Femur (tissue), 1 donor: ENCODE measurements around the gene SPACDR.
A peak's percentile ranks its signal among the peaks of the same experiment; 100 is the strongest.
"Not testable (repeated sequence)": the region's sequence is repeated elsewhere in the genome, so short reads cannot be mapped to it uniquely, and the experiment has no call there.

ENCODE experiments used
- DNase-seq: peaks from one replicate; pipeline ENCODE4 v3.0.0-alpha.2; 2017

Gene SPACDR, protein sequence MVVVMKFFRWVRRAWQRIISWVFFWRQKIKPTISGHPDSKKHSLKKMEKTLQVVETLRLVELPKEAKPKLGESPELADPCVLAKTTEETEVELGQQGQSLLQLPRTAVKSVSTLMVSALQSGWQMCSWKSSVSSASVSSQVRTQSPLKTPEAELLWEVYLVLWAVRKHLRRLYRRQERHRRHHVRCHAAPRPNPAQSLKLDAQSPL

DNA sequence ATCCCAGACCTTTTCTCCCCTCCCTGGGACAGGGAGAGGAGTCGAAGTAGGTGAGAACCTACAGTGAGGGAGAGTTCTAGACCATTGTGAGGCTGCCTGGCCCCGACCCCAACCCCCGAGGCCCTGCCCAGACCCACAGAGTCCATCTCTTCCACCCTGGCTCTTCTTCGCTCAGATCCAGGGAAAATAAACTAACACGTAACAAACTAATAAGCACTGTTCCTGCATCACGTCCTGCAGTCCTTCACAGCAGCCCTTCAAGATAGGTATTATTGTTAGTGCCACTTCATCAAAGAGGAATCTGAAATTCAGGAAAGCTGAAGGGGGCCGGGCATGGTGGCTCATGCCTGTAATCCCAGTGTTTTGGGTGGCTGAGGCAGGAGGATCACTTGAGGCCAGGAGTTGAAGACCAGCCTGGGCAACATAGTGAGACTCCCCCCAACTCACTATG lies at the start of gene SPACDR:
Gene SPACDR, minus strand, starts transcription at position 51 of the 451 bp plus-strand sequence. CDS start 235 bp downstream, outside the sequence.
- no peak for DNase-seq

DNA sequence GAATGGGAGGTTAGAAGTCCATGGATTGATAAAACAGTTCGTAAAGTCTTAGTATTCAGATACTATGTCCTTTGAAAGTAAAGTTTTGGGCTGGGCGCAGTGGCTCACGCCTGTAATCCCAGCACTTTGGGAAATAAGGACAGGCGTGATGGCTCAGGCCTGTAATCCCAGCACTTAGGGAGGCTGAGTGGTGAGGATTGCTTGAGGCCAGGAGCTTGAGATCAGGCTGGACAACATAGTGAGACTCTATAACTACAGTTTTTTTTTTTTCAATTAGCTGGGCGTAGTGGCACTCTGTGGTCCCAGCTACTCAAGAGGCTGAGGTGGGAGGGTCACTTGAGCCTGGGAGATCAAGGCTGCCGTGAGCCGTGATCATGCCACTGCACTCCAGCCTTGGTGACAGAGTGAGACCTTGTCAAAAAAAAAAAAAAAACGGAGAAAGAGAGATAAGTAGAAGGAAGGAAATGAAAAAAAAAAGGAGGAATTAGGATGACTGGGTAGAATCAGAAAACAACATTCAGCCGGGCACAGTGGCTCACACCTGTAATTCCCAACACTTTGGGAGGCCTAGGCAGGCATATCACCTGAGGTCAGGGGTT lies 49.3 kb upstream of the SPACDR start:
- DNase-seq: no peak

DNA sequence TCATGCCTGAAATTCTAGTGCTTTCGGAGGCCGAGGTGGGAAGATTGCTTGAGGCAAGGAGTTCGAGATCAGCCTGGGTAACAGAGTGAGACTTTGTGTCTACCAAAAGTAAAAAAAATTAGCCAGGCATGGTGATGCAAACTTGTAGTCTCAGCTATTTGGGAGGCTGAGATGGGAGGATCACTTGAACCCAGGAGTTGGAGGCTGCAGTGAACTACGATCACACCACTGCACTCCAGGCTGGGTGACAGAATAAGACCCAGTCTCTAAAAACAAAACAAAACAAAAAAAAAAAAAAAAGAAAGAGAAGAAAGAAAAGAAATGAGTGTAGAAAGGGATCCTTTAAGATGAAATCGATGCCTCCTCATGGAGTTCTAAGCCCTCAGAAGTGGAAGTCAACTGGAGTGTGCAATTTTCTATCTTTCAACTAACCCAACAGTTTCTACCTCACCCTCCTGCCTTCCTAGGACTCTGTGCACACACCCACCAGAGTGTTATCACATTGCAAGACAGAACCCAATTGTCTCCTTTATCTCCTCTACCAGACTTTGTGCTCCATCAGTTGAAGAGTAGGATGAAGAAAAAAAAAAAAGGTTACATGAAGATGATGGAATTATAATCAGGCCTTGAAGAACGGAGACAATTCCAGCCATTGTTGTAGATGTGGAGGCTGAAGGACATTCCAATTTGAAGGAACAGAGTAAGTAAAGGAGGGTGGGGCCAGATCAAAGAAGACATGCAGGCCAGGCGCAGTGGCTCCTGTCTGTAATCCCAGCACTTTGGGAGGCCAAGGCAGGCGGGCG lies 46.6 kb upstream of the SPACDR start:
- DNase-seq: no peak

DNA sequence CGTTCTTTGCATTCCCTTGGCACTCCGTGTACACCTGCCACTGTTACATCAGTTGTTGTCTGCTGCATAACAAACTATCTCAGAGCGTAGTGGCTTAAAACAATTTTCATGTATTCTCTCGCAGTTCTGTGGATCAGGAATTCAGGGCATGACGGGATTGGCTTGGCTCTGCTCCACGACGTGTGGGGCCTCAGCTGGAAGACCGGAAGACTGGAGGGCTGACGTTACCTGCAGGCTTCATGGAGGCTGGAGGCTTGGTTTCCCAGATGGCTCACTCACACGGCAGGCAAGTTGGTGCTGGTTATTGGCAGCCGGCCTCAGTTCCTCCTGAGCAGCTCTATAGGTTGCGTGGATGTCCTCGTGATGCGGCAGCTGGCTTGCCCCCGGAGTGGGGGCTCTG lies 45.2 kb upstream of the SPACDR start:
- DNase-seq: peak; percentile 59

DNA sequence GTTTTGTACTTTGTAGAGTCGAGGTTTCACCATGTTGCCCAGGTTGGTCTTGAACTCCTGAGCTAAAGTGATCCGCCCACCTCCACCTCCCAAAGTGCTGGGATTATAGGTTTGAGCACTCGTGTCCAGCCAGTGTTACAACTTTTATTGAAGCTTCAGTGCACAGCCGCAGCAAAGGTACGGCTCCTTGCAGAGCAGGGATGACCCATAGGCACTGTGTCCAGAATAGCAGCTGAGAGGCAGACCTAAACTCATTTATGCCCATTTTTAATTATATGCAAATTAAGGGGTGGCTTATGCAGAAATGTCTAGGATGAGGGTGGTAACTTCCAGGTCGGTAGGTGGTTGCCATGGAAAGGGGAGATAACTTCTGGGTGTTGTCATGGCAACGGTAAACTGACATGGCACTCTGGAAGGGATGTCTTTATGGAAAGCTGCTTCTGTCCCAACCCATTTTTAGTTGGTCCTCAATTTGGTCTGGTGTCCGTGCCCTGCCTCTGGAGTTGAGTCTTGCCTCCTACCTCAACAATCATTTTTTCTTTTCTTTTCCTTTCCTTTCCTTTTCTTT lies 42.4 kb upstream of the SPACDR start:
- no peak for DNase-seq

DNA sequence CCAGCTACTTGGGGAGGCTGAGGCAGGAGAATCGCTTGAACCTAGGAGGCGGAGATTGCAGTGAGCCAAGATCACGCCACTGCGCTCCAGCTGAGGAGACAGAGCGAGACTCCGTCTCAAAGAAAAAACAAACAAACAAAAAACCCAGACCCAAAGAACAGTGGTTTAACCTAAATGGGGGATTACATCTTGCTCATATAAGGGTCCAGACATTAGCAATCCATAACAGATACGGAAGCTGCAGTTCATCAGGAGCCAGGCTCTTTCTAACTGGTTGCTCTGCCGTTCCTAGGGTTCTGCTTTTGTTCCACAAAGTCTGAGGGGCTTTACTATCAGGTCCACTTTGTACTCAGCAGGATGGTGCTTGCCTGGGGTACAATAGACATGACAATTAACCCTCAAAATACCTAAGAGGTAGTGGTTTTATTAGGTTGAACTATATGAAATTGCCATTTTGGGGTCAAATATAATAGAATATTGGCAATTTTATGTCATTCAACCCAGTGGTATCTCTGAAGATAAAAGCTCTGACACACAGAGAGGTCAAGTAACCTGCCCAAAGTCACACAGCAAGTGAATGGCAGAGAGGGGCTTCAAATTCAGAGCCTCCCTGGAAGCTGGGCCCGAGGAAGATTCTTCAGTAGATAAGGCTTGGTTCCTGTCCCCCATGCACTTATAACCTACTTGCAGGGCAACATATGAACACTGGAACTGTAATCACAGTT lies 41.0 kb upstream of the SPACDR start:
- DNase-seq: no peak

DNA sequence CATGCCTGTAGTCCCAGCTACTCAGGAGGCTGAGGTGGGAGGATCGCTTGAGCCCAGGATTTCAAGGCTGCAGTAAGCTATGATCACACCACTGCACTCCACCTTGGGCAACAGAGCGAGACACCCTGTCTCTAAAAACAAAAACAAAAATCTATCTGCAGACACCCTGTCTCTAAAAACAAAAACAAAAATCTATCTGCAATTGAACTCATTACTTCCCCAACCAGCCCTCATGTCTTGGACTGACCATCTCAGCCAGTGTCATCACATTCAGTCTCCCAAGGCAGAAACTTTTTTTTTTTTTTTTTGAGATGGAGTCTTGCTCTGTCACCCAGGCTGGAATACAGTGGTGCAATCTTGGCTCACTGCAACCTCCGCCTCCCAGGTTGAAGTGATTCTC lies 40.0 kb upstream of the SPACDR start:
- not testable (repeated sequence) for DNase-seq

DNA sequence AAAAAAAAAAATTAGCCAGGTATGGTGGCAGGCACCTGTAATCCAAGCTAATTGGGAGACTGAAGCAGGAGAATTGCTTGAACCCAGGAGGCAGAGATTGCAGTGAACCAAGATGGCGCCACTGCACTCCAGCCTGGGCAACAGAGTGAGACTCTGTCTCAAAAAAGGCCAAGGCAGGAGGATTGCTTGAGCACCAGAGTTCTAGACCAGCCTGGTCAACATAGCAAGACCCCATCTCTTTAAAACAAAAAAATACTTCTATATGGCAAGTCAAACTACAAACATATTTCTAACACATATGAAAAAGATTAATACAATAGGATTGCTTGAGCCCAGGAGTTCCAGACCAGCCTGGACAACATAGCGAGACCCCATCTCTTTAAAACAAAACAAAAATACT lies 36.7 kb upstream of the SPACDR start:
- DNase-seq: not testable (repeated sequence)

DNA sequence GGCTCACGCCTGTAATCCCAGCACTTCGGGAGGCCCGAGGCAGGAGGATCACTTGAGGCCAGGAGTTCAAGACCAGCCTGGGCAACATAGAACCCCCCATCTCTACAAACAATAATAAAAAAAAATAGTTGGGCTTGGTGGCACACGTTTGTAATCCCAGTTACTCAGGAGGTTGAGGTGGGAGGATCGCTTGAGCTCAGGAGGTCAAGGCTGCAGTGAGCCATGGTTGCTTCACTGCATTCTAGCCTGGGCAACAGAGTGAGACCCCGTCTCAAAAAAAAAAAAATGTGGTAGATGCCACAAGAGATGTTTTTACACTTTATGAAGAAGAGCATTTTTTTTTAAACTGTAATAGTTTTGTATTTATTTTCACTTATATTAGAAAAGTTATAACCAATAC lies 32.4 kb upstream of the SPACDR start:
- DNase-seq: no peak

DNA sequence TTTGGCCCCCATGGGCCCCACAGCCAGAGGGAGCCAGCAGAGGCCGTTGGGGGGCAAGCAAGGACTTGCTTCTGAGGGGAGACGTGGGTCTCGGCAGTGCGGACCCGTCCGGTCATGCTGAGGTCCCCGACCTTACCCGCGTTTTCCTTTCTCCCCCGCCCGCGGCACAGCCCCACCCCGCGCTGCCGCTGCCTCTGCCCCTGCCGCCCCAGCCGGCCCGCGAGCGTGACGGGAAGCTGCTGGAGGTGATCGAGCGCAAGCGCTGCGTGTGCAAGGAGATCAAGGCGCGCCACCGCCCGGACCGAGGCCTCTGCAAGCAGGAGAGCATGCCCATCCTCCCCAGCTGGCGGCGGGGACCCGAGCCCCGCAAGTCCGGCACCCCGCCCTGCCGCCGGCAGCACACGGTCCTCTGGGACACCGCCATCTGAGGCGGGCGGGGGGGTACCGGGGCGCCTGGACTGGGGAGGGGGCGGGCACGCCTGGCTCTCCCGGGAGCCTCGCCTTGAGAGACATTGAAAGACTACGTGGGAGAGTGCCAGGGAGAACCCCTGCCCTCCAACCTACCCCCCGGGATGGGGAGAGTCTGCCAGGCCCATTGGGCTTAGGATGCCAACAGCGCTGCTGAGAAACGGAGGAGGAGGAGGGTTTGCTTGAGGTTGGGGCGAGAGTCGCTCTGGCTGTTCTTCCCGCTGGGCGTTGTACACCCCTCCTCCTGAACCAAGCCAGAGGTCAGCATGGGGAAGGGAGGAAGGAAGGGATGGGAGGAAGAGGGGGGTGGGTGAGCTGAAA lies 29.6 kb upstream of the SPACDR start:
- DNase-seq: no peak

DNA sequence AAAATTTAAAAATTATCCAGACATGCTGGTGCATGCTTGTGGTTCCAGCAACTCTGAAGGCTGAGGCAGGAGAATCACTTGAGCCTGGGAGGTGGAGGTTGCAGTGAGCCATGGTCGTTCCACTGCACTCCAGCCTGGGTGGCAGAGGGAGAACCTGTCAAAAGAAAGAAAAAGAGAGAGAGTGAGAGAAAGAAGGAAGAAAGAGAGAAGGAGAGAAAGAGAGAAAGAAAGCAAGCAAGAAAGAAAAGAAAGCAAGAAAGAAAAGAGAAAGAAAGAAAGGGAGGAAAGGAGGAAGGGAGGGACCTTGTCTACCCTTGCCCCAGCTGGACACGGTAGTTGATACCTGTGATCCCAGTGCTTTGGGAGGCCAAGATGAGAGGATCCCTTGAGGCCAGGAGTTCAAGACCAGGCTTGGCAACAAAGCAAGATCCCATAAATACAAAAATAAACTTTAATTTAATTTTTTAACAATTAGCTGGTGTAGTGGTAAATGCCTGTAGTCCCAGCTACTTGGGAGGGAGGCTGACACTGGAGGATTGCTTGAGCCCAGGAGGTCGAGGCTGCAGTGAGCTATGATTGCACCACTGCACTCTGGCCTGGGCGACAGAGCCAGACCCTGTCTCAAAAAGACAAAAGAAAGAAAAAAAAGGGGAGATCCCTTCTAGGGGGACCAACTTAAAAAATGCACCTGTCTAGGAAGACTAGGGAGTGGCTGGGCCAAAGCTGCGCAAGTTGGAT lies 28.8 kb upstream of the SPACDR start:
- no peak for DNase-seq

DNA sequence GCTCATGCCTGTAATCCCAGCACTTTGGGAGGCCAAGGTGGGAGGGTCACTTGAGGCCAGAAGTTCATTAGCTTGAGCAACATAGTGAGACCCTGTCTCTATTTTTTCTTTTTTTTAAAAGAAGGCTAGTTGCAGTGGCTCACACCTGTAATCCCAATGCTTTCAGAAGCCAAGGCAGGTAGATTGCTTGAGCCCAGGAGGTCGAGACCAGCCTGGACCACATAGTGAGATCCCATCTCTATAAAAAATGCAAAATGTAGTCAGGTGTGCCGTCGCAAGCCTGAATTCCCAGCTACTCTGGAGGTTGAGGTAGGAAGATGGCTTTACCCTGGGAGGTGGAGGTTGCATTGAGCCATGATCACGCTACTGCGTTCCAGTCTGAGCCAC lies 27.1 kb upstream of the SPACDR start:
- DNase-seq: no peak

DNA sequence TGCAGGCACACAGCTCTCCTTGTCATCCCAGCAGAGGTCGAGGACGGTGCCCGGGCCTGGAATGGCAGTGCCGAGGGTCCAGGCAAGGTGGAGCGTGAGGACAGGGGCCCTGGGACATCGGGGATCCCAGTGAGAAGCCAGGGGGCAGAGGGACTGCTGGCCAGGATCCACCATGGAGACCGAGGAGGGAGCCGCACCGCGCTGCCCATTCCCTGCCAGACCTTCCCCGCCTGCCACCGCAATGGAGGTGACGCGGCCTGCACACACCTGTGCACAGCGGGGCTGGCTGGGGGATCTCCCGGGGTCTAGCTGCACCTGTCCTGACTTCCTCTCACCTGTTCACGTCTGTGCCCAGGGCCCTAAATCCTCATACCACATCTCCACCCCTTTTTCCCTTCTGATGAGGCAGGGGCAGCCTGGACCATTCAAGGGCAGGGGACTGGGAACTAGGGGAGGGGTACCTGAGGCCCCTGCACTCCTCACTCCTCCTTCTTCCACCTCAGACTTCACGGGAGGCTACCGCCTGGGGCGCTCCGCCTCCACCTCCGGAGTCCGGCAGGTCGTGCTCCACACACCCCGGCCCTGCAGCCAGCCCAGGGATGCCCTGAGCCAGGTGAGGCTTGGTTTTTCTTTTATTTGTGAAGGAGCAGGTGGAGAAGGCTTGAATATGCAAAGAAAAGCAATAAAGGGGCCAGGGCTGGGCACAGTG lies 26.6 kb upstream of the SPACDR start:
- DNase-seq: no peak

DNA sequence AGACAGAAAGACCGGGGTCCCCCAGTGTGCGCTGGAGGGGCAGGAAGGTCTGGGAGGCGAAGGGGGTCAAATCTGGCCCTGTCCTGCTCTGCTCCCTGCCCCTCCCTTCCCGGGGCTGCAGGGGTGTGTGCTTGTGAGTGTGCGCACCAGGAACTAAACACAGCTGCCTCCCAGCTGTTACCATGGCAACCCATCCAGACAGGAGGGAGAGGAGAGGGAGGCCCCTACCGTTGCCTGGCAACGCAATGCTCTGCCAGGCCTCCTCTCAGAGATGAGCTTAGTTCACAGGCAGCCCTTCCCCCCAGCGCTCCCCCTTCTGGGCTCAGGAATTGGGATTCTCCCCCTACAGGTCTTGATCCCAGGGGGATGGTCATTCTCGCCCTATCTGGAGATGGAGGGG lies 25.8 kb upstream of the SPACDR start:
- DNase-seq: peak; percentile 93

DNA sequence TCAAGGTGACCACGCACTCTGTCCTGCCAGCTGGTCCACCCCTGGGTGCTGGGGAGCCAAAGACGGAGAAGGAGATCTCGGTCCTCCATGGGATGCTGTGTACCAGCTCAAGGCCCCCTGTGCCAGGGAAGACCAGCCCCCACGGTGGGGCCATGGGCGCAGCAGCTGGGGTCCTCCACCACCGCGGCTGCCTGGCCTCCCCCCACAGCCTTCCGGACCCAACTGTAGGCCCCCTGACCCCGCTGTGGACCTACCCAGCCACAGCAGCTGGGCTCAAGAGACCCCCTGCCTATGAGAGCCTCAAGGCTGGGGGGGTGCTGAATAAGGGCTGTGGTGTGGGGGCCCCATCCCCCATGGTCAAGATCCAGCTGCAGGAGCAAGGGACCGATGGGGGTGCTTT lies 25.1 kb upstream of the SPACDR start:
- DNase-seq: no peak

DNA sequence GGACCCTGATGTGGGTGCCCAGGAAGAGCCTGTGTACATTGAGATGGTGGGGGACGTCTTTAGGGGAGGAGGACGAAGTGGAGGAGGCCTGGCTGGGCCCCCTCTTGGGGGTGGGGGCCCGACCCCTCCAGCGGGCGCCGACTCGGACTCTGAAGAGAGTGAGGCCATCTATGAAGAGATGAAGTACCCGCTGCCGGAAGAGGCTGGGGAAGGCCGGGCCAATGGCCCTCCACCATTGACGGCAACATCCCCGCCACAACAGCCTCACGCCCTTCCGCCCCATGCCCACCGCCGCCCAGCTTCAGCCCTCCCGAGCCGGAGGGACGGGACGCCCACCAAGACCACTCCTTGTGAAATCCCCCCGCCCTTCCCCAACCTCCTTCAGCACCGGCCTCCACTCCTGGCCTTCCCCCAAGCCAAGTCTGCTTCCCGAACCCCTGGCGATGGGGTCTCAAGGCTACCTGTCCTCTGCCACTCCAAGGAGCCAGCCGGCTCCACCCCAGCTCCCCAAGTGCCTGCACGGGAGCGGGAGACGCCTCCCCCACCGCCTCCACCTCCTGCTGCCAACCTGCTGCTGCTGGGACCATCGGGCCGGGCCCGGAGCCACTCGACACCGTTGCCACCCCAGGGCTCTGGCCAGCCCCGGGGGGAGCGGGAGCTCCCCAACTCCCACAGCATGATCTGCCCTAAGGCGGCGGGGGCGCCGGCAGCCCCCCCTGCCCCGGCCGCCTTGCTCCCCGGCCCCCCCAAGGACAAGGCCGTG lies 24.5 kb upstream of the SPACDR start:
- DNase-seq: peak; percentile 16

DNA sequence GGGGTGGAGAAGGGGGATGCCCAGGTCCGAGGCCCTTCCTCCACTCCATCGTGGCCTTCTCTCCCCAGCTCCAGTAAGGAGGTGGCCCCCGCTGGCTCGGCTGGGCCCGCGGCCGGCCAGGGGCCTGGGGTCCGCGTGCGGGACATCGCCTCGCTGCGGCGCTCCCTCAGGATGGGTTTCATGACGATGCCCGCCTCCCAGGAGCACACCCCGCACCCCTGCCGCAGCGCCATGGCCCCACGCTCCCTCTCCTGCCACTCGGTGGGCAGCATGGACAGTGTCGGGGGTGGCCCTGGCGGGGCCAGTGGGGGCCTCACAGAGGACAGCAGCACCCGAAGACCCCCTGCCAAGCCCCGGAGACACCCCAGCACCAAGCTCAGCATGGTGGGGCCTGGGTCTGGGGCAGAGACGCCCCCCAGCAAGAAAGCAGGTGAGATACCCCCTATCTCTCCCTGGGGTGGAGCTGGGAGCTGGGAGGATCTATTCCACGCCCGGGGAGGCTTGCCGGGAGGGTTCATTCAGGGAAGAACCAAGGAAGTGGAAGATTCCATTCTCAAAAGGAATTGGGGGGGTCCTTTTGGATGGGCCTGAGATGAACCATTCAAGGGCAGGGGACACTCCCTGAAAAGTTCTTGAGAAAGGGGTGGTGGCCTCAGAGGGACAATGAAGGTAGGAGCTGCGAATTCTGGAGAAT lies 22.8 kb upstream of the SPACDR start:
- DNase-seq: no peak

DNA sequence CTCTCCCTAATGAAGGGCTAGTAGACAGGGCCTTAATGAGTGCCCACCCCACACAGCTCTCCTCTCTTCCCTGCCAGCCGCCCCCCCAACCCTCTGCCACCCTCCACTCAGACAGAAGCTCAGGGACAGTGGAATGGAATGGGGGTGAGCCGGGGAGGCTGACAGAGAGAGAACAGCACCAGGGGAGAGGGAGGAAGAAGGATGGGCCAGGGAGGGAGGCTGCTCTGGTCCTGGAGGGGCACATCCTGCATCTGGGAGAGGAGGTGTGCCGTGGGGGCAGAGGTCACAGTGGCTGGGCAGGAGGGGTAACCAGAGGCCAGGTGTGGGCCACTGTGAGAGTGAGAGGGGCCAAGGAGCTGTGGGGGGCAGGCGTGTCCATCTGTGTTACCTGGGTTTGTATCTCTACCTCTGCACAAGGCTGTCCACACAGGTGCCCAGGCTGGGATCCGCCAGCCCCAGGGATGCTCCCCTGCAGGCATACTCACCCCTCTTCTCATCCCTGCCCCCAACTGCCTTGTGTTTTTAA lies 22.1 kb upstream of the SPACDR start:
- DNase-seq: no peak

DNA sequence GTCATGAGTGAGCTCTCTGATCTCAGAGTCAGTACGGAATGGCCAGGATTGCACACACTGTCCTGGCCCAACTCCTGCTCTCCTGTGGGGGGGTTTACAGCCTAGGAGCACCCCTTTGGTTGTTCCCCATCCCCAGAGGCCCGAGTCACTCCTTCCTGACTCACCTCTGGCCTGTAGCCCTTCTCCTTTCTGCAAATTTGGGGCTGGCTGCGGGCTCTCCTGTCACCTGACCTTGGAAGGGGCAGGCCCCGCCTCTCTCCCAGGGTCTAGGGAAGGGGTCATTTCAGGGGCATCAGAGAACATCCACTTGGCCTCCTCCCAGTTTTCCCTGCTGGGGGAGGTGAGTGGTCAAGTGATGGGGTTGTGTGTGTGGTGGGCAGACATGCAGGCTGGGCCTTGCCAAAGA lies 21.4 kb upstream of the SPACDR start:
- DNase-seq: no peak
